Urothelium cell line (cell line): ENCODE results near the gene PSMC3.

Experiments used
- DNase-seq: peaks from one replicate; pipeline ENCODE4 v3.0.0; 2011; ENCODE audit warnings: low spot score, mixed read lengths
- FAIRE-seq: peaks from 2 replicates; lab custom pipeline; 2011; peaks lifted over from hg19 to GRCh38; lab: Jason Lieb, UNC

The PSMC3 gene

DNA sequence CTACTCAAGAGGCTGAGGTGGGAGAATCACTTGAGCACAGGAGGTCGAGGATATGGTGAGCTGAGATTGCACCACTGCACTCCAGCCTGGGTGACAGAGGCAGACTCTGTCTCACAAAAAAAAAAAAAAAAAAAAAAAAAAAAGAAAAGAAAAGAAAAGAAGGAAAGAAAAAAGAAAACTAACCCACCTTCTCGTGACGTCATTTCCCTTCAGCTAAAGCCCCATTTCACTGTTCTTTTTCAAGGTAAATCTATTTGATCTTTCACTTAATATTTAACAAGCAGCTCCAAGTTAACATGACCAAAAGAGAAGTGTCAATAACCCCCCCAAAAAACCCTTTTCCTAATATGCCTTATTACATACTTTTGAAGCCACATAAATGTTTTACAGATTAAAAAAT is 17.6 kb upstream of the PSMC3 start:
- DNase-seq (no peak), FAIRE-seq (no peak)

DNA sequence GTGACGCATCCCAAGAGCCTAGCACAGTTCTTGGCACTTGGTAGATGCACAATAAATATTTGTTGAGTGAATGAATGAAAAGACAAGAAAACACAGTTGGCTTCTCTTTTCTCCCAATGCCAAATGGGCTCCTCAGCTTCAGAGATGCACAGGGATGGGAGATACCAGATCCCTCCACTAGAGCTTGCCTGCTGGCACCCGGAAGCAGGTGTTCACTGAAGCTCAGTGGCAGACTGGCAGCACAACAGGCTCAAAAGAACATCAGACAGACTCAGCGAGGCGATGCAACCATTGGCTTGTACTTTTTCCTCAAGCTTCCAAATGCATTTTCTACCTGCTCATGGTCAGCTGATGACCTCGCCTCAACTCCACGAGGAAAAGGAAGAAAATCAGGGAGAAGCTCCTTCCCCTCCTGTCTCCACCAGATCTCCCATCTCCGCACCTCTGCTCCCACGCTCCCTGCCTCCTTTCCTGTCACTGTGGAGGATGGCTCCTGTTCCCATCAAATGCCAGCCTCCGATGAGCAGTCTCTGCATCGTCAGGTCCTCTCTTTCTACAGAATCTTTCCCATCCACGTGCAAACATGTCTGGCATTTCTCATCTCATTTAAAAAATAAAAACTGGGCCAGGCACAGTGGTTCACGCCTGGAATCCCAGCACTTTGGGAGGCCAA is 16.9 kb upstream of the PSMC3 start:
- no peak for FAIRE-seq
- DNase-seq, result no peak

GRCh38 chr11:47442514-47442913 is 16.3 kb upstream of the PSMC3 start:
- FAIRE-seq, result no peak
- DNase-seq, result no peak

DNA sequence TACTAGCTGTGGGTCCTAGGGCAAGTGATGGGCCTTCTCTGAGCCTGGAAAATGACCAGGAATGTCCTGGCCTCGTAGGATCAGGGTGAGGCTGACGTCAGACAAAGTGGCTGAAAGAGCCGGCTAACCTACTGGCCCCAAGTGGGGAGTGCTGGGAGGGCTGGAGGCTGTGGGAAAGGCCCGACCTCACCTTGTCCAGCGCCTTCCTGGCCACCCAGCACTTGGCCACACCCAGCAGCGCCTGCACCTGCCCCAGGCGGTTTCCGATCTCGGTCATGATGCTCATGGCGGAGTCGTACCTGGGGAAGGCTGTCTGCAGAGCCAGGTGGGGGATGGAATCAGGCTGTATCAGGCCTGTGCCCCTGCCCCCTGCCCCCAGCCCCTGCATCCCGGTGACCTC is 15.2 kb upstream of the PSMC3 start:
- DNase-seq, result no peak
- FAIRE-seq, result no peak

DNA sequence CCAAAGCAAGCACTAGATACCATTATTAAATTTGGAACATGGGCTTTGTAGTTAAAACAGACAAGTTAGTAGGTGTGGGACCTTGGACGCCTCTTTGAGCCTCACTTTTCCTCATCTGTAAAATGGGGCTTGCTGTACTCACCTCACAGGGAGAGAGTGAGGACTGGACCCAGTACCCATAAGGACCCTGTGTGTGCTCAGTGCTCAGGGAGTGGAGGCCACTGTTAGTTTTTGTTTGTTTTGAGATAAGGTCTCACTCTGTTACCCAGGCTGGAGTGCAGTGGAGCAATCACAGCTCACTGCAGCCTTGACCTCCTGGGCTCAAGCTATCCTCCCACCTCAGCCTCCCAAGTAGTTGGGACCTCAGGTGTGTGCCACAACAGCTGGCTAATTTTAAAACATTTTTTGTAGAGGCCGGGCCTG is 13.8 kb upstream of the PSMC3 start:
- no peak for FAIRE-seq
- DNase-seq, result no peak

DNA sequence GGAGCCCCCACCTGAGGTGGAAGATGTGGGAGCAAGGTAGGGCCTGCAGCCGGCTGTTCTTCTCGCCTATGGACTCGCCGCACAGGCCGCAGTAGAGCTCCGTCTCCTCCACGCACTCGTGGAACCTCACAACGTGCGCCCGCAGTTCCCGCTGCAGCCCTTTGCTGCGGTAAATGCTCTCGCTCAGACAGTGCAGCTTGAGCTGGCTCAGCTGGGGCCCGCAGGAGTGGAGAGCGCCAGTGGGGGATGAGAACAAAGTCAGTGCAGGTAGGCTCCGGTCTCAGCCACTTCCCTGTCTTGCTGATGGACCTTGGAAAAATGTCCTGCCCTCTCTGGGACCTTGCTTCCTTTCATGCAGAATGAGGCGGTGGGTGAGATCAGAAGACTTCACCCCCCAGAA is 12.5 kb upstream of the PSMC3 start:
- no peak for FAIRE-seq
- no peak for DNase-seq

DNA sequence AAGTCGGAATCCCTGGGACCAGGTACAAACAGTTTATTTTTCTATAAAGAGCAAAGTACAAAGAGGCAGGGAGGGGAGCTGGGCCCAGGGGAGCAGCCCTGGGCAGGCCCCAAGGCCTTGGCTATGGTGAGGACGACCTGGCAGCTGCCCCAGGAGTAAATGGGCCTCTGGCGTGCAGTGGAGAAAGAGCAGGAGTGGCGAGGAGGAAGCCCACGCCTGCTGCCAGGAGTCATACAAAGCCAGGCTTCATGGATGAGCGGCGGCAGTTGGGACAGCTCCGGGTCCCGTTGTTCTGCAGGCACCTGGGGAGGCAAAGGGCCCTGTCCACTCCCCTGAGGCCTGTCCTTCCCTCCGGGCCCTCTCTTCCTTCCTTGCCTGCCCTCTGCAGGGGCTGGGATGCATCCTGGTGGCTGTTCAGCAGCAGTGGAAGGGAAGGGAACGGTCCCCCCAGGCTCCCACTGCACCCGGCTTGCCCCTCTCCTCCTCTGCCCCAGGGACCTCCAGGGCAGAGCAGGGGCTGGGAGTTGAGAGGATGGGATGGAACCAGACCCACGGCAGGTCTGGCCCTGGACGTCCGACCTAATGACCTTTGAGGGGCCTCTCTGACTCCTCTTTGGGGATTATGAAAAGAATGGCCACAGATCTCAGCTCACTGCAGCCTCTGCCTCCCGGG is 11.6 kb upstream of the PSMC3 start:
- DNase-seq, result no peak
- FAIRE-seq, result no peak

DNA sequence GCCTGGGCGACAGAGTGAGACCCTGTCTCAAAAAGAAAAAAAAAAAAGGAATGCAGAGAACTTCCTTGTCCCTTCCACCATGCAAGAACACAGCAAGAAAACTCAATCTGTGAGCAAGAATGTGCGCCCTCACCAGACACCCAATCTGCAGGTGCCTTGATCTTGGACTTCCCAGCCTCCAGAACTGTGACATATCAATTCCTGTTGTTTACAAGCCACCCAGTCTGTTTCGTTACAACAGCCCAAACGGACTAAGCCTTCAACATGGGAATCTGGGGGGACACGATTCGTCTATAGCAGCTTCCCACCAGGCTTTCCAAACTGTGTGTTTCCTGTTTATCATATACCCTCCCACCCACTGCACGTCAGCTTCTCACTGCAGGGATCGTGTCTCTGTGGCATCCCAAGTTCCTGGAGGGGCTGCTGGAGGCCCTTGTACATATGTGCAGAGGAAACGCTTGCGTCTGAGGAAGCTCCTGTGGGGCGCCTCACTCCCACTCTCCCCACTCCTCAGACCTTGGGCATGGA is 11.0 kb upstream of the PSMC3 start:
- DNase-seq, result no peak
- FAIRE-seq, result no peak

- FAIRE-seq, result no peak
Measured at GRCh38 chr11:47436726-47437125, 10.5 kb upstream of the PSMC3 start.

GRCh38 chr11:47435687-47436086 is 9.4 kb upstream of the PSMC3 start:
- DNase-seq, result no peak
- FAIRE-seq, result no peak

More at GRCh38 chr11:47436726-47437125, 10.5 kb upstream of the PSMC3 start:
- no peak for DNase-seq

DNA sequence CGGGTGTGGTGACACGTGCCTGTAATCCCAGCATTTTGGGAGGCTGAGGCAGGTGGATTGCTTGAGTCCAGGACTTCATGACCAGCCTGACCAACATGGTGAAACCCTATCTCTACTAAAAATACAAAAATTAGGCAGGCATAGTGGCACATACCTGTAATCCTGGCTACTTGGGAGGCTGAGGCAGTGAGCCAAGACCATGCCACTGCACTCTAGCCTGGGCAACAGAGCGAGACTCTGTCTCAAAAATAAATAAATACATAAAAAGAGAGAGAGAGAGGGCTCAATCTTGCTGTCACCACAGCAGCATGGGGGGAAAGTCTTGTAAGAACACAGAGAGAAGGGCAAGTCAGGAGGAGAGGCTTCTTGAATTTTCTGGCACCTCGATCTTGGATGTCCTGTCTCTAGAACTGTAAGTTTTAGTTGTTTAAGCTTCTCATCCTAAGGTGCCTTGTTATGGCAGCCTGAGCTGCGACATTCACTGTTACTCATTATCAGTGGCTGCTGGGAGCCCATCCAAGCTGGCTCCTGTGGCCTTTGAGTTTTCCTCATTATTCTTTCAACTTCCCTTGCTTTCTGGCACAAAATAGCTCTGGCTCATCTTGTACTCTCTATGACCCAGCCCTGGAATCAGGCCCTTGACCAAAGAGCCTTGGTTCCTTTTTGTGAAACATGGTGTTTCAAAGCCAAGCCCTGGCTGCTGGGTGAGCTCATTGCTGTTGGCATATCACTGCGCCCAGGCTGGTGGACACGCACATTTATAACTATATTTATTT is 8.0 kb upstream of the PSMC3 start:
- FAIRE-seq (no peak), DNase-seq (no peak)

GRCh38 chr11:47433157-47433556 is 6.9 kb upstream of the PSMC3 start:
- FAIRE-seq, result no peak
- no peak for DNase-seq

DNA sequence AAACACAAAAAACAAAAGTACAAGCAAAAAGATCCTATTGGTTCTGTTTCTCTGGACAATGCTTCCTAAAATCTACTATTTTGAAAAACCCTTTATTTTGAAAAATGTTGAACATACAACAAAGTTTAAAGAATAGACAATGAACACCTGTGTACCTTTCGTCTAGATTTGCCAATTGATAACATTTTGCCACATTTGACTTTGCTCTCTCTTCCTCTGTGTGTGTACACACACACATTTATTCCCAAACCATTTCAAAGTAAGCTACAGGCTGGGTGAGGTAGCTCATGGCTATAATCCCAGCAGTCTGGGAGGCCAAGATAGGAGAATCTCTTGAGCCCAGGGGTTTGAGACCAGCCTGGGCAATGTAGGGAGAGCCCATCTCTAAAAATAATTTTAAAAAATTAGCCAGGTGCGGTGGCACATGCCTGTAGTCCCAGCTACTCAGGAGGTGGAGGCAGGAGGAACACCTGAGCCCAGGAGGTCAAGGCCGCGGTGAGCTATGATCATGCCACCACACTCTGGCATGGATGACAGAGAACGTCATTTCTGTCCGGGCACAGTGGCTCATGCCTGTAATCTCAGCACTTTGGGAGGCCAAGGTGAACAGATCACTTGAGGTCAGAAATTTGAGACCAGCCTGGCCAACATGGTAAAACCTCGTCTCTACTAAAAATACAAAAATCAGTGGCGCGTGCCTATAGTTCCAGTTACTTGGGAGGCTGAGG is 5.3 kb upstream of the PSMC3 start:
- DNase-seq (no peak), FAIRE-seq (no peak)

DNA sequence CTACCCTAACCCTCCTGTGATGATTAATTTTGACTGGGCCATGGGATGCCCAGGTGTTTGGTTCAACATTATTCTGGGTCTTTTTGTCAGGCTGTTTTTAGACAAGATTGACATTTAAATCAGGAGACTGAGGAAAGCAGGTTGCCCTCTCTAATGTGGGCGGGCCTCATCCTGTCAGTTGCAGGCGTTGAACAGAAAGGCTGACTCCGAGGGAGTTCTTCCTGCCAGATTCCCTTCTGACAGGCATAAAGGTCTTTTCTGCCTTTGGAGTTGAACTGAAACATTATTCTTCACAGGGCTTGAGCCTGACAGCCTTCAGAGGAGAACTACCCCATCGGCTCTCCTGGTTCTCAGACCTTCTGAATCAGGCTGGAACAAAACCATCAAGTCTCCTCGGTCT is 4.3 kb upstream of the PSMC3 start:
- no peak for DNase-seq
- FAIRE-seq, result no peak

- FAIRE-seq (no peak), DNase-seq (no peak)
Measured at GRCh38 chr11:47425611-47426010, 628 bp downstream of the PSMC3 start.

- FAIRE-seq (no peak), DNase-seq (no peak)
Measured at GRCh38 chr11:47418454-47419259, 7.6 kb downstream of the PSMC3 start.

GRCh38 chr11:47417712-47418111 is 8.5 kb downstream of the PSMC3 start:
- DNase-seq (no peak), FAIRE-seq (peak; percentile 42)

GRCh38 chr11:47415949-47416472 is 10.2 kb downstream of the PSMC3 start:
- DNase-seq (peak; percentile 96), FAIRE-seq (peak; percentile 93)

DNA sequence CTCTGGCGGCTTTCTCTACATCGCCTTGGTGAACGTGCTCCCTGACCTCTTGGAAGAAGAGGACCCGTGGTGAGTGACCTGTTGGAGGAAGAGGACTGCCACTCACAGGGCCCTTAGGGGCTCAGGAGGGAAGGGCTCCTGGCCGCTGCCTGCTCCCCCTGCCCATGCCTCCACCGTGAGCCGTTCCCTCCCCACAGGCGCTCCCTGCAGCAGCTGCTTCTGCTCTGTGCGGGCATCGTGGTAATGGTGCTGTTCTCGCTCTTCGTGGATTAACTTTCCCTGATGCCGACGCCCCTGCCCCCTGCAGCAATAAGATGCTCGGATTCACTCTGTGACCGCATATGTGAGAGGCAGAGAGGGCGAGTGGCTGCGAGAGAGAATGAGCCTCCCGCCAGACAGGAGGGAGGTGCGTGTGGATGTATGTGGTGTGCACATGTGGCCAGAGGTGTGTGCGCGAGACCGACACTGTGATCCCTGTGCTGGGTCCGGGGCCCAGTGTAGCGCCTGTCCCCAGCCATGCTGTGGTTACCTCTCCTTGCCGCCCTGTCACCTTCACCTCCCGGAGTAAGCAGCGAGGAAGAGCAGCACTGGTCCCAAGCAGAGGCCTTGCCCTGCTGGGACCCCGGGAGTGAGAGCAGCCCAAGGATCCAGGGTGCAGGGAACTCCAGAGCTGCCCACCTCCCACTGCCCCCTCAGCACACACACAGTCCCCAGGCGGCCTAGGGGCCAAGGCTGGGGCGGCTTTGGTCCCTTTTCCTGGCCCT is 11.0 kb downstream of the PSMC3 start:
- DNase-seq, result no peak
- FAIRE-seq, result peak; percentile 85
